ENCODE results near the gene NES. TPM values are rescaled to one million over a fixed set of nuclear protein-coding genes. Genes with fewer than 3 reads are reported as not detected.

Gene NES
- total RNA-seq, 1 experiment from 2014 or later, result 168 TPM

DNA sequence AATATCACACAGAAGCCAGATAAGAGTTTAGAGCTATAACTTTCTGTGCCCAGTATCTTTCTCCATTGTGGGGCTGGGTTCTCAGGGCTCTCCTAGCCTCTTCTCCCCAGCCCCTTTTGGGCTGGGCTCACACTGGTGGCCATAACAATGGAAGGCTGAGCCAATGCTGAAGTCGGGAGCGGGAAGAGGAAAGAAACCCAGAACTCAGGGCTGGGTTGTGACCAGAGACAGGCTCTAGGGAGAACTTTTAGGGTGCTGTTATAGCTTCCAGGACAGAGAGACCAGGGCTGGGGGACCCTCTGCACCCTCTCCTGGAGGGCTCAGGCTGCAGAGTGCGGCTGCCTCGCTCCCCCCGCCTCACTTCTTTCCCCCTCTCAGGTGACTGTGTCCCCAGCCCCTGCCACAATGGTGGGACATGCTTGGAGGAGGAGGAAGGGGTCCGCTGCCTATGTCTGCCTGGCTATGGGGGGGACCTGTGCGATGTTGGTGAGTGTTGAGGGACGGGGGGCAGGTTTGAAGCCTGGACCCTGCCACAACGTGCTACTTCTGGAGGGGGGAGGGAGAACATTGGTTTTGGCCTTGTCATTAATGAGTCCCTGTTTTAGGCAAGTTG lies 21.2 kb downstream of the NES start:
- Histone ChIP-seq H3K9me3 (ENCODE audit: control insufficient read depth, low read depth, low read length) (no peaks in the 10 kb centered on the region), H3K27ac (ENCODE audit: insufficient read length, low read depth, low read length) (no peak overlapping the region), H2BK15ac (ENCODE audit: low read depth, low read length) (no peak overlapping the region), H3K9ac (ENCODE audit: extremely low read depth, insufficient read length, low read length) (no peak overlapping the region), H3K56ac (ENCODE audit: insufficient read length, low read depth, low read length) (no peak overlapping the region), H3T11ph (ENCODE audit: low read length) (no peak overlapping the region), H3K4me2 (ENCODE audit: insufficient read depth, insufficient read length, low read length) (no peak overlapping the region), H3K79me2 (ENCODE audit: insufficient read depth, low read length) (no peaks in the 10 kb centered on the region), H2AFZ (ENCODE audit: low read length) (no peak overlapping the region), H2BK5ac (ENCODE audit: insufficient read length, low read length) (no peak overlapping the region), H3K4me1 (ENCODE audit: insufficient read depth, low read length) (peaks cover 4% of the 10 kb centered on the region; the same call in 1 of the 2 replicates), H2BK120ac (ENCODE audit: low read depth, low read length, poor library complexity, severe bottlenecking) (no peak overlapping the region), H3K27me3 (ENCODE audit: insufficient read depth, low read length) (no peaks in the 10 kb centered on the region; the same call in 1 of the 2 replicates), H3K18ac (ENCODE audit: insufficient read length, low read depth, low read length) (no peak overlapping the region), H4K20me1 (ENCODE audit: control insufficient read depth, insufficient read depth, insufficient read length) (no peaks in the 10 kb centered on the region), H3K14ac (ENCODE audit: insufficient read depth, low read length) (no peak overlapping the region), H2BK20ac (ENCODE audit: low read depth, low read length, poor library complexity, severe bottlenecking) (no peak overlapping the region), H4K91ac (ENCODE audit: insufficient read length, low read depth, low read length) (no peak overlapping the region), H4K5ac (ENCODE audit: insufficient read length, low read depth, low read length) (no peak overlapping the region), H3K23me2 (ENCODE audit: insufficient read length, low read depth, low read length, poor library complexity, severe bottlenecking) (peaks cover 10% of the 10 kb centered on the region), H2BK12ac (ENCODE audit: insufficient read length, low read depth, low read length) (no peak overlapping the region), H4K8ac (replicated peaks; ENCODE audit: insufficient read length, low read depth, low read length) (no peak overlapping the region), H3K79me1 (ENCODE audit: insufficient read depth, low read depth, low read length, poor library complexity, severe bottlenecking) (no peaks in the 10 kb centered on the region), H3K4ac (ENCODE audit: low read depth, low read length) (no peak overlapping the region), H3K23ac (ENCODE audit: insufficient read length, low read depth, low read length) (no peak overlapping the region), H2AK5ac (ENCODE audit: insufficient read length, low read length) (no peak overlapping the region)
- Mint-ChIP-seq H3K4me3 (no peak overlapping the region), H3K27ac (no peak overlapping the region), H3K4me1 (peaks cover 51 to 53% of the 10 kb centered on the region in 2 experiments), H3K36me3 (ENCODE audit: insufficient read depth in 1 of 3, low read depth in 3 of 3) (no peaks in the 10 kb centered on the region), H3K27me3 (ENCODE audit: low read depth) (peaks cover 84% of the 10 kb centered on the region), H3K9me3 (no peaks in the 10 kb centered on the region)
- TF ChIP-seq, protein P1, sequence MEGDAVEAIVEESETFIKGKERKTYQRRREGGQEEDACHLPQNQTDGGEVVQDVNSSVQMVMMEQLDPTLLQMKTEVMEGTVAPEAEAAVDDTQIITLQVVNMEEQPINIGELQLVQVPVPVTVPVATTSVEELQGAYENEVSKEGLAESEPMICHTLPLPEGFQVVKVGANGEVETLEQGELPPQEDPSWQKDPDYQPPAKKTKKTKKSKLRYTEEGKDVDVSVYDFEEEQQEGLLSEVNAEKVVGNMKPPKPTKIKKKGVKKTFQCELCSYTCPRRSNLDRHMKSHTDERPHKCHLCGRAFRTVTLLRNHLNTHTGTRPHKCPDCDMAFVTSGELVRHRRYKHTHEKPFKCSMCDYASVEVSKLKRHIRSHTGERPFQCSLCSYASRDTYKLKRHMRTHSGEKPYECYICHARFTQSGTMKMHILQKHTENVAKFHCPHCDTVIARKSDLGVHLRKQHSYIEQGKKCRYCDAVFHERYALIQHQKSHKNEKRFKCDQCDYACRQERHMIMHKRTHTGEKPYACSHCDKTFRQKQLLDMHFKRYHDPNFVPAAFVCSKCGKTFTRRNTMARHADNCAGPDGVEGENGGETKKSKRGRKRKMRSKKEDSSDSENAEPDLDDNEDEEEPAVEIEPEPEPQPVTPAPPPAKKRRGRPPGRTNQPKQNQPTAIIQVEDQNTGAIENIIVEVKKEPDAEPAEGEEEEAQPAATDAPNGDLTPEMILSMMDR (conservative IDR thresholded peaks at IDR 0.05), result no peak
- no peak for DNase-seq
- no CpG with 5 or more reads among the region's 9 CpGs for WGBS (ENCODE audit: extremely low coverage, insufficient read length, low lambda C conversion rate)

All from H9 (cell line).